GM23338 (cell line): ENCODE data around the gene PEPD. TPM values are rescaled to one million over a fixed set of nuclear protein-coding genes. Genes with fewer than 3 reads are reported as not detected.

ENCODE experiments used
- ATAC-seq: fragments of 200-7000 bp; cut with Tn5 transposase; 3 replicates; pipeline ENCODE4 v1.9.1; 2020
- DNase-seq: peaks from one replicate; pipeline ENCODE4 v3.0.0-alpha.2; 2015; ENCODE audit warnings: low spot score
- H2AFZ ChIP-seq: fragments of 200-600 bp; sonication (generic); 2 replicates; pipeline ENCODE4 v1.8.0; 2016; ENCODE audit warnings: antibody characterized with exemption, mild to moderate bottlenecking, moderate library complexity
- H3F3A ChIP-seq: fragments of 200-600 bp; sonication (generic); replicated peaks from 2 replicates; pipeline ENCODE4 v1.8.0; 2017; ENCODE audit warnings: antibody characterized with exemption, mixed run types, low read depth
- H3K27ac ChIP-seq: fragments of 200-600 bp; sonication (generic); 2 replicates; pipeline ENCODE4 v1.6.1; 2016; ENCODE audit warnings: low read depth
- H3K27me3 ChIP-seq: fragments of 200-600 bp; sonication (generic); 2 replicates; pipeline ENCODE4 v1.8.0; 2016; ENCODE audit warnings: mild to moderate bottlenecking, mixed run types, moderate library complexity; ENCODE audit not compliant: insufficient read depth
- H3K36me3 ChIP-seq: fragments of 200-600 bp; sonication (generic); 2 replicates; pipeline ENCODE4 v1.8.0; 2016; ENCODE audit warnings: mild to moderate bottlenecking; ENCODE audit not compliant: insufficient read depth
- H3K4me1 ChIP-seq: fragments of 200-600 bp; sonication (generic); 2 replicates; pipeline ENCODE4 v1.8.0; 2016; ENCODE audit warnings: mild to moderate bottlenecking, moderate library complexity; ENCODE audit not compliant: insufficient read depth
- H3K4me2 ChIP-seq: fragments of 200-600 bp; sonication (generic); 2 replicates; pipeline ENCODE4 v1.7.1; 2017; ENCODE audit warnings: mixed run types
- H3K4me3 ChIP-seq: fragments of 200-600 bp; sonication (generic); 2 replicates; pipeline ENCODE4 v1.6.1; 2016; ENCODE audit warnings: mixed run types
- H3K79me2 ChIP-seq: fragments of 200-600 bp; sonication (generic); replicated peaks from 2 replicates; pipeline ENCODE4 v1.8.0; 2017; ENCODE audit warnings: mild to moderate bottlenecking; ENCODE audit not compliant: insufficient read depth
- H3K9me2 ChIP-seq: fragments of 200-600 bp; sonication (generic); 2 replicates; pipeline ENCODE4 v1.8.0; 2017; ENCODE audit not compliant: insufficient read depth
- H4K20me1 ChIP-seq: fragments of 200-600 bp; sonication (generic); replicated peaks from 2 replicates; pipeline ENCODE4 v1.8.0; 2017; ENCODE audit warnings: mild to moderate bottlenecking; ENCODE audit not compliant: insufficient read depth
- H3K27ac Mint-ChIP-seq: 2 replicates; pipeline ENCODE4 v1.8.0; 2020; ENCODE audit warnings: inconsistent platforms, mild to moderate bottlenecking, moderate library complexity, mixed read lengths
- H3K27me3 Mint-ChIP-seq: 3 replicates; pipeline ENCODE4 v1.8.0; 2022; ENCODE audit warnings: low read depth, mild to moderate bottlenecking, moderate library complexity, mixed read lengths, inconsistent platforms; ENCODE audit not compliant: insufficient read depth, poor library complexity
- H3K36me3 Mint-ChIP-seq: 3 replicates; pipeline ENCODE4 v1.8.0; 2021; ENCODE audit warnings: low read depth, mild to moderate bottlenecking, inconsistent platforms, moderate library complexity, mixed read lengths
- H3K4me1 Mint-ChIP-seq: 3 replicates; pipeline ENCODE4 v1.8.0; 2020; ENCODE audit warnings: mild to moderate bottlenecking, inconsistent platforms, mixed read lengths
- H3K4me3 Mint-ChIP-seq: 3 replicates; pipeline ENCODE4 v1.8.0; 2021; ENCODE audit warnings: moderate library complexity, mild to moderate bottlenecking, inconsistent platforms, mixed read lengths
- H3K9me3 Mint-ChIP-seq: 3 replicates; pipeline ENCODE4 v1.8.0; 2020; ENCODE audit warnings: moderate library complexity, mild to moderate bottlenecking, inconsistent platforms, mixed read lengths
- CREB1 ChIP-seq: fragments of 250-450 bp; sonication (Bioruptor Pico); IDR thresholded peaks from 2 replicates; pipeline ENCODE4 v1.5.0; 2020; ENCODE audit warnings: low read depth, mild to moderate bottlenecking, moderate library complexity
- CTCF ChIP-seq, 2 experiments: fragments of 200-600 bp in 1 of 2; sonication (generic) in 1 of 2; conservative IDR thresholded peaks; 2 replicates each; pipeline versions ENCODE4 v1.5.1 to v1.6.1; 2016 to 2017; ENCODE audit warnings: antibody characterized with exemption in 2 of 2, low read depth in 2 of 2, mild to moderate bottlenecking in 2 of 2, moderate library complexity in 1 of 2
- ETS1 ChIP-seq: IDR thresholded peaks from 2 replicates; pipeline ENCODE4 v1.6.1; 2016; ENCODE audit warnings: antibody characterized with exemption
- EZH2 ChIP-seq: fragments of 200-600 bp; sonication (generic); IDR thresholded peaks from one replicate; pipeline ENCODE4 v1.8.0; 2017; ENCODE audit warnings: antibody characterized with exemption, mild to moderate bottlenecking, low read depth; ENCODE audit not compliant: unreplicated experiment
- EZH2phosphoT487 ChIP-seq: fragments of 200-600 bp; sonication (generic); IDR thresholded peaks from one replicate; pipeline ENCODE4 v1.8.1; 2018; ENCODE audit warnings: antibody characterized with exemption; ENCODE audit not compliant: unreplicated experiment
- JUNB ChIP-seq: IDR thresholded peaks from one replicate; pipeline ENCODE4 v1.6.1; 2016; ENCODE audit warnings: antibody characterized with exemption; ENCODE audit not compliant: unreplicated experiment
- NANOG ChIP-seq: IDR thresholded peaks from 2 replicates; pipeline ENCODE4 v1.6.1; 2016; ENCODE audit warnings: antibody characterized with exemption, borderline replicate concordance
- POLR2AphosphoS5 ChIP-seq: IDR thresholded peaks from 2 replicates; pipeline ENCODE4 v1.6.1; 2016; ENCODE audit warnings: antibody characterized with exemption, low read depth
- STAT1 ChIP-seq: IDR thresholded peaks from one replicate; pipeline ENCODE4 v1.6.1; 2016; ENCODE audit warnings: antibody characterized with exemption; ENCODE audit not compliant: unreplicated experiment
- ZNF114 ChIP-seq: fragments of 250-450 bp; sonication (Bioruptor Pico); IDR thresholded peaks from 2 replicates; pipeline ENCODE4 v1.5.0; 2020; ENCODE audit warnings: mild to moderate bottlenecking, moderate library complexity
- ZNF331 ChIP-seq: fragments of 250-450 bp; sonication (Bioruptor Pico); IDR thresholded peaks from 2 replicates; pipeline ENCODE4 v1.5.0; 2020; ENCODE audit warnings: low read depth, mild to moderate bottlenecking, moderate library complexity
- ZNF462 ChIP-seq: fragments of 250-450 bp; sonication (Bioruptor Pico); IDR thresholded peaks from 2 replicates; pipeline ENCODE4 v1.5.0; 2020; ENCODE audit warnings: mild to moderate bottlenecking, moderate library complexity
- polyA plus RNA-seq: library from polyadenylated mRNA; unstranded; fragments of >200 nt; fragmentation: Nextera tagmentation; extraction: Ambion mirVana; gene quantifications from 2 replicates; pipeline ENCODE4 v1.2.1, GENCODE V29; 2016
- total RNA-seq: library from RNA; depleted of rRNA; stranded (reverse); fragments of >200 nt; shearing (Covaris generic); gene quantifications from 2 replicates; pipeline ENCODE4 v1.2.3, GENCODE V29; 2014
- TF ChIP-seq, protein P1 (sequence below): IDR thresholded peaks from one replicate; pipeline ENCODE4 v1.6.1; 2018; ENCODE audit warnings: antibody characterized with exemption; ENCODE audit not compliant: unreplicated experiment

PEPD gene
- total and polyA plus RNA-seq, 2 experiments from 2014 or later, result 81.7 to 89.2 TPM

GRCh38 chr19:33390908-33391630, 130.5 kb downstream of the PEPD start:
- Histone ChIP-seq H3K4me1 (no peaks in the 10 kb centered on the region), H3K9me2 (no peaks in the 10 kb centered on the region), H3K27me3 (no peaks in the 10 kb centered on the region), H3K36me3 (no peaks in the 10 kb centered on the region), H3F3A (0 out of 2 replicates have a peak, but pooled peaks cover 3% of the 10 kb centered on the region), H3K27ac (no peak overlapping the region), H2AFZ (no peak overlapping the region), H3K4me3 (no peak overlapping the region), H3K4me2 (no peak overlapping the region), H4K20me1 (peaks cover 13% of the 10 kb centered on the region), H3K79me2 (peaks cover 9% of the 10 kb centered on the region)
- no peak for ATAC-seq
- no peak overlapping the region for H3K4me3 Mint-ChIP-seq
- peaks cover 6% of the 10 kb centered on the region for H3K27me3 Mint-ChIP-seq
- TF ChIP-seq JUNB (no peak), POLR2AphosphoS5 (no peak), EZH2phosphoT487 (no peak), ETS1 (no peak), ZNF114 (CRISPR knock-in tag) (no peak), EZH2 (no peak), CREB1 (no peak), STAT1 (no peak), CTCF (conservative IDR thresholded peaks at IDR 0.05; ENCODE audit: low read depth in 2 of 2) (no peak), ZNF331 (no peak), ZNF462 (no peak), NANOG (no peak)
- TF ChIP-seq, protein P1, sequence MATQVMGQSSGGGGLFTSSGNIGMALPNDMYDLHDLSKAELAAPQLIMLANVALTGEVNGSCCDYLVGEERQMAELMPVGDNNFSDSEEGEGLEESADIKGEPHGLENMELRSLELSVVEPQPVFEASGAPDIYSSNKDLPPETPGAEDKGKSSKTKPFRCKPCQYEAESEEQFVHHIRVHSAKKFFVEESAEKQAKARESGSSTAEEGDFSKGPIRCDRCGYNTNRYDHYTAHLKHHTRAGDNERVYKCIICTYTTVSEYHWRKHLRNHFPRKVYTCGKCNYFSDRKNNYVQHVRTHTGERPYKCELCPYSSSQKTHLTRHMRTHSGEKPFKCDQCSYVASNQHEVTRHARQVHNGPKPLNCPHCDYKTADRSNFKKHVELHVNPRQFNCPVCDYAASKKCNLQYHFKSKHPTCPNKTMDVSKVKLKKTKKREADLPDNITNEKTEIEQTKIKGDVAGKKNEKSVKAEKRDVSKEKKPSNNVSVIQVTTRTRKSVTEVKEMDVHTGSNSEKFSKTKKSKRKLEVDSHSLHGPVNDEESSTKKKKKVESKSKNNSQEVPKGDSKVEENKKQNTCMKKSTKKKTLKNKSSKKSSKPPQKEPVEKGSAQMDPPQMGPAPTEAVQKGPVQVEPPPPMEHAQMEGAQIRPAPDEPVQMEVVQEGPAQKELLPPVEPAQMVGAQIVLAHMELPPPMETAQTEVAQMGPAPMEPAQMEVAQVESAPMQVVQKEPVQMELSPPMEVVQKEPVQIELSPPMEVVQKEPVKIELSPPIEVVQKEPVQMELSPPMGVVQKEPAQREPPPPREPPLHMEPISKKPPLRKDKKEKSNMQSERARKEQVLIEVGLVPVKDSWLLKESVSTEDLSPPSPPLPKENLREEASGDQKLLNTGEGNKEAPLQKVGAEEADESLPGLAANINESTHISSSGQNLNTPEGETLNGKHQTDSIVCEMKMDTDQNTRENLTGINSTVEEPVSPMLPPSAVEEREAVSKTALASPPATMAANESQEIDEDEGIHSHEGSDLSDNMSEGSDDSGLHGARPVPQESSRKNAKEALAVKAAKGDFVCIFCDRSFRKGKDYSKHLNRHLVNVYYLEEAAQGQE, result no peak
- H3K36me3 Mint-ChIP-seq, result 0 out of 3 replicates have a peak, but pooled peaks cover 3% of the 10 kb centered on the region
- H3K27ac Mint-ChIP-seq, result no peak overlapping the region
- H3K9me3 Mint-ChIP-seq, result no peaks in the 10 kb centered on the region
- DNase-seq, result no peak
- peaks cover 13% of the 10 kb centered on the region for H3K4me1 Mint-ChIP-seq
